CD4-positive, alpha-beta T cell treated with Interleukin-17A for 4 hours (primary cell): ENCODE results near the gene TDRD9.
"Not testable (repeated sequence)": the region's sequence is repeated elsewhere in the genome, so short reads cannot be mapped to it uniquely, and the experiment has no call there.

Experiments used
- DNase-seq: peaks from one replicate; pipeline ENCODE4 v3.0.0-alpha.2; 2020; ENCODE audit warnings: mixed read lengths

The TDRD9 gene, protein sequence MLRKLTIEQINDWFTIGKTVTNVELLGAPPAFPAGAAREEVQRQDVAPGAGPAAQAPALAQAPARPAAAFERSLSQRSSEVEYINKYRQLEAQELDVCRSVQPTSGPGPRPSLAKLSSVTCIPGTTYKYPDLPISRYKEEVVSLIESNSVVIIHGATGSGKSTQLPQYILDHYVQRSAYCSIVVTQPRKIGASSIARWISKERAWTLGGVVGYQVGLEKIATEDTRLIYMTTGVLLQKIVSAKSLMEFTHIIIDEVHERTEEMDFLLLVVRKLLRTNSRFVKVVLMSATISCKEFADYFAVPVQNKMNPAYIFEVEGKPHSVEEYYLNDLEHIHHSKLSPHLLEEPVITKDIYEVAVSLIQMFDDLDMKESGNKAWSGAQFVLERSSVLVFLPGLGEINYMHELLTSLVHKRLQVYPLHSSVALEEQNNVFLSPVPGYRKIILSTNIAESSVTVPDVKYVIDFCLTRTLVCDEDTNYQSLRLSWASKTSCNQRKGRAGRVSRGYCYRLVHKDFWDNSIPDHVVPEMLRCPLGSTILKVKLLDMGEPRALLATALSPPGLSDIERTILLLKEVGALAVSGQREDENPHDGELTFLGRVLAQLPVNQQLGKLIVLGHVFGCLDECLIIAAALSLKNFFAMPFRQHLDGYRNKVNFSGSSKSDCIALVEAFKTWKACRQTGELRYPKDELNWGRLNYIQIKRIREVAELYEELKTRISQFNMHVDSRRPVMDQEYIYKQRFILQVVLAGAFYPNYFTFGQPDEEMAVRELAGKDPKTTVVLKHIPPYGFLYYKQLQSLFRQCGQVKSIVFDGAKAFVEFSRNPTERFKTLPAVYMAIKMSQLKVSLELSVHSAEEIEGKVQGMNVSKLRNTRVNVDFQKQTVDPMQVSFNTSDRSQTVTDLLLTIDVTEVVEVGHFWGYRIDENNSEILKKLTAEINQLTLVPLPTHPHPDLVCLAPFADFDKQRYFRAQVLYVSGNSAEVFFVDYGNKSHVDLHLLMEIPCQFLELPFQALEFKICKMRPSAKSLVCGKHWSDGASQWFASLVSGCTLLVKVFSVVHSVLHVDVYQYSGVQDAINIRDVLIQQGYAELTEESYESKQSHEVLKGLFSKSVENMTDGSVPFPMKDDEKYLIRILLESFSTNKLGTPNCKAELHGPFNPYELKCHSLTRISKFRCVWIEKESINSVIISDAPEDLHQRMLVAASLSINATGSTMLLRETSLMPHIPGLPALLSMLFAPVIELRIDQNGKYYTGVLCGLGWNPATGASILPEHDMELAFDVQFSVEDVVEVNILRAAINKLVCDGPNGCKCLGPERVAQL (N-terminal part only)

DNA sequence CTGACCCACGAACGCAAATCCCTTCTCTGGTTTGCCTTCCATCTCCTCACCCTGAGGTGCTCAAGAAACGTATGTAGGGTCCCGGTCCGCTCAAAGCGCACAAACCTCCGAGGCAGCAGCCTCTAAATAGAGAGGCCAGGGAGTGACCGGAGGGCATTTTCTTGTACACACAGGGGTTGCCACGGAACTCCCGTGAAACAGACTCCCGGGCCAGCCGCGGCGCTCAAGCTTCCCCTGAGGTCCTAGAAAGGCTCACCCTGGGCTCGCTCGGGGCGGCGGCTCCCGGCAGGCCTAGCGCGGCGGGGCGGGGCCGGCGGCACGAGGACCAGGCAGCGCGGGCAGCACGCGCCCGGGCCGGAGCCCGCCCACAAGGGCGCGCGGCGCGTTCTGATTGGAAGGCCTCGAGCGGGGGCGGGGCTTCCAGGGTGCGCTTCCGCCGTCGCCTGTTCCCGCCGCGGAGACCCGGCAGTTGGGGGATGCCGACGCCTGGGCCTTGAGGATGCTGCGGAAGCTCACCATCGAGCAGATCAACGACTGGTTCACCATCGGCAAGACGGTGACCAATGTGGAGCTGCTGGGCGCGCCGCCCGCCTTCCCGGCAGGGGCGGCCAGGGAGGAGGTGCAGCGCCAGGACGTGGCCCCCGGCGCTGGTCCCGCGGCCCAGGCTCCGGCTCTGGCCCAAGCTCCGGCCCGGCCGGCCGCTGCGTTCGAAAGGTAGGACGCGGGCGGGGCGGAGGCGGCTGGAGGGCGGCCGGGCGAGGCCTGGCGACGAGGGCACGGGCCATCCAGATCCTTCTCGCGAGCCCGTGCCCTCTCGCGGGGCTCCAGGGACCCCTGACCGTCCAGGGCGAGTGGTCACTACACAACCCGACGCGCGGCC lies at the start of gene TDRD9:
TDRD9 (plus strand) TSS at position 446 of the 880 bp plus-strand sequence; CDS start at position 500, 54 bp downstream.
- peak; percentile 34 for DNase-seq

DNA sequence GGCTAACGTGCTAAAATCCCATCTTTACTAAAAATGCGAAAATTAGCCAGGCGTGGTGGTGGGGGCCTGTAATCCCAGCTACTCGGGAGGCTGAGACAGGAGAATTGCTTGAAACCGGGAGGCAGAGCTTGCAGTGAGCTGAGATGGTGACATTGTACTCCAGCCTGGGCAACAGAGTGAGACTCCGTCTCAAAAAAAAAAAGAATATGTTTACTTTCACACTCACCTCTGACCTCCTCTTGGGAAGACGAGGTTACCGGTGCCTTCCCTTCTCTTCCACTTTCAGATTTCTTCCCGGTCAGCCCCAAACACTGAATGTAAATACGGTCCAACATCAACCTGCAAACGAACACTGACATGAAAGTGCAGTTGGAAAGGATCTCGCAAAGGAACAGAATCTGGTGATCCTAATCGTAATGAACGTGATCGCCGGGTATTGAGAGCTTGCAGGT lies 49.1 kb upstream of the TDRD9 start:
- no peak for DNase-seq

DNA sequence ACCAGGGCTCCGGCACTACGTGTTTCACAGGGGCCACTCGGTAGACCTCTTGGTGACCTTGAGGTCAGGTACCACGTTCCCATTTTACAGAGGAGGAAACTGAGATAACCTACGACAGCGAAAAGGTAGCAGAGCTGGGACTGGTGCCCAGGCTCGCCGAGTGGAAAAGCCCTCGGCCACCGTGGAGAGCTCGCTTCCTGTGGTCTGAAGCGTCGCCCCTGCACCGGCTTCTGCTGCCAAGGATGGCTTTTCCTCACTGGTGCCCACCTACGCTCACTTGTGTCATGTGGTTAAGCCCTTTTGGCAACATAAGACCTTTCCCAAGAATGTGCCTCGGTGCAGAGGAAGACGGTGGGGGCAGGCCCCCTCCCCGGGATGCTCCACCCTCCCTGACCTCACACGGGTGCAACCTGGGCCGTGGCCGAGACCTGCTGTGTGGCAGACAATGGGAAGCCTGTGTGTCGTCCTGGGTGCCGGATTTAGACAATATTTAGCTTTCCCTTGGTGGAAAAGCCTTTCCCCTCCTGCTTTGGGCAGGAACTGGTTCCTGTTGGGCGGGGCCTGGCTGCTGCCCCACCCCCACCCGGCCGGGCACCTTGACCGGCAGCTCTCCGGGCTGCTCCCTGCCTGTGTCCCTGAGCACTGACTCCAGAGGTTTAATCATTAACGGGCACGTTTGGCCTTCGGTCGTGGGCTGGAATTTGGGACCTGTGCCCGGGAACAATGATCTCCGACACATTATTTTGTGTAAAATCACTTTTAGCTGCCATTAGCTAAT lies 48.5 kb upstream of the TDRD9 start:
- peak; percentile 34 for DNase-seq

DNA sequence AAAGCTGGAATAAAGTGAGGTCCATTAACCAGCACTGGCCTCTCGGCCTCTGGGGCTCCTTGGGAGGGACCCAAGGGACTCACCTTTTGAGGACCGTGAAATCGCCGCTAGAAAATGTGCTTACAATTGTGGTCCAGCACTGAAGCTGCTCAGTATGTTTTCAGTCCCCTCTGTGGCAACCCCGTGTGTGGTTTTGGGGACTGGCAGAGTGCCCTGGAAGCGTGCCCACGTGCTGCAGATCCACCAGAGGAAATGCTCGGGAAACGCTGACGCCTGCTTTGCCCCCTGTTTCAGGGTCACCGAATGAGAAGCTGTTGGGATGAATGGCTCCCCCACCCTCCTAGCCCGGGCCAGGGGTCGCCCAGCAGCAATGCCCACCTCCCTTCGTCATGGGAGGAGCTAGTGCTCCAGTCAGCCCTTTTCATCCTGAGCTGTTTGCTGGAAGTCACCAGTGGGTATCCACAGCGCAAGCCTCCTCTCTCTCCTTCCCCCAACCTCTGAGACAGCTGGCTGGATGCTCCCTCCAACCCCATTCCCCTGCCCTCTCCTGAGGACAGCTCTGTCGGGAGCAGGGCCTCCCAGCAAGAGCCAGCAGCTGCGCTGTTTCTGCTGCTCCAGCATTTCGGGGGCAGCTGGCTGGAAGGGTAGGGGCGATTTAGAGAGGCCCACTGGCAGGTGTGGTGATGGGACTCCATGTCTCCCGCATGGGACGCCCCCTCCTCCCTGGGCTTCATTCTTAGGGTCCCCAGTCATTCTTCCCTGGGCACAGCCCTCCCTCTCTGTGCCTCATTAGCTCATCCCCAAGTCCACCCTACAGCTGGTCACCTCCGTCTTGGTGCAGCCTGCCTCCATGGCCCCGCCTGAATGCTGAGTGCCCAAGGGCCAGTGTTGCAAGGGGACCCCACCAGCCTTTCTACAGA lies 47.6 kb upstream of the TDRD9 start:
- DNase-seq: peak; percentile 63

DNA sequence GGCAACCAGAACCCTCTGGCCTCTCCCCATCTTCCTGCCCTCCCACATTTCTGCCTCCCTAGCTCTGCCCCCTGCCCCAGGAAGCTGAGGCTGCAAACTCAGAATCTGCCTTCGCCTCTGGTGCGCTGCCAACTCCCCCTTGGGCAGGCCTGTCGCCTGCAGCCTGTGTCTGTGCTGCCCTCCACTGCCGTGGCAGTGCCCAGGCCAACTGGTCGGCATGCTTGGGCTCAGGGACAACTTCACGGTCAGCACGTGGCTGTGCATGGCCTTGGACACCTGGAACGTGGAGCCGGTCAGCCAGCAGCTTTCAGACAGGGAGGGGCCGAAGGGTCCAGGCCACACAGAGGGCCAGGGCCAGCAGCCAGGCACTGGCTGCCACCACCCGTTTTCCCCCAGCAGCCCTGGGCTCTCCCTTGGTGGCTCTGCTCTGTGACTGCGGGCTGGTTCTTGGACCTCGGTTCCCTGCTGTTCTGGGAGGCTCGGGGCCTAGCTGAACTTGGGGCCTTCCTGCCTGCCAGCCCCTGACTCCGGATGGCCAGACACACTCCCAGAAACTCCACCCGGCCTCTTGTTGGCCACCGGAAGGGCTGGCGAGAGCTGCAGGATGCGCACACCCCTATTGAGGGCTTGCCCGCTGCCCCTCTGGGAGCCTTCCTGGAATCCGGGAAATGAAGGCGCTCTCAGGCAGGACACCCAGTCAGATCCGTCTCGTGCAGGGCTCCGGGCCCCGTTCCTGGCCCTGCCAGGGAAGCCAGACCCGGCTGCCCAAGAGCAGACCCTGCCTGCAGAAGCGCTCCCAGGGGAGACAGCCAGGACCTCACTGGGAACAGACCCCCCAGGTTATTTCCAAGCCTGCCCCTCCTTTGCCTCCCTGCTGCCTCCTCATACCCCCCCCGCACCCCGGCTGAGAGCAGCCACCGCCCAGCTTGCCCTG lies 46.7 kb upstream of the TDRD9 start:
- DNase-seq: no peak

DNA sequence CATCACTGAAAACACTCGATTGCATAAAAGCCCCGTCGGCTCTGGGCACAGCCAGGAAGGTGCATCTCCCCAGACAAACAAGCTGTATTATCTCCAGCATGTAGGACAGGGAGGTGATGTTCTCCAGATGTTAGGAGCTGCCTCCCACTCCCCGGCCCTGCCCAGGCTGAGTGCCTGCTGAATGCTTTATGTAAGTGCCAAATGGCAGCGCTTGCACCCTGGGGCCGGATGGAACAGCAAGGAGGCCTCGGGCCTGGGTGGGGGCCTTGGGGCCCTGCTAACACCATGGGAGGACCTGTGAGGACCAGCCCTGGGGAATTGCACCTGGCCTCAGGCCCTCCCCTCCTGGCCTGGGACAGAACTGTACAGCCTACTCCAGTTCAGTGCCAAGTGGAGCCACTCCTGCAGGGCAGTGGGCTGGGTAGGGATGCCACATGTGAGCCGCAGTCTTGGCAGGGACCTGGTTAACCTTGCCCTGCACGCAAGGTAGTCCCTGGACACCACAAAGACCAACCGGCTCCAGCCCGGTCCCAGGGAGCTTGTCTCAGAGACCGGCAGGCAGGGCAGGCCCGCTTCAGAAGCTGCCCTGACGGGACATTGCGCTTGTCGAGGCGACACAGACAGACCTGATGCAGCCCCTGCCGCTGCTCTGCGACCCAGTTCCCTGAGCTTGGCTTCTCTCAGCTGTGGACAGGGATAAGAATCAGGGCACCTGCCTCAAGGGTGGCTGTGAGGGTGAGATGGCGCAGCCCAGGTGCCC lies 45.6 kb upstream of the TDRD9 start:
- DNase-seq: no peak

DNA sequence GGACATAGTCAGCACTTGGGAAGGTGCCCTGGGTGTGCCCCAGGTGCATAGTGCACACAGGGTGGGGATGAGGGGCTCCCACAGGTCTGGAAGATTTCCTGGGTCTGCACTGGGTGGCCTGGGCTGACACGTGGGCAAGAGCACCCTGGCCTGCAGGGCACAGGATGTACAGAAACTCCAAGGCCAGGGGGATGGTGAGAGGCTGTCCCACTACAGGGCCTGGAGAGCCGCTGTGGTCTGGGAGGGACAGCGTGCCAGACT lies 45.1 kb upstream of the TDRD9 start:
- no peak for DNase-seq

DNA sequence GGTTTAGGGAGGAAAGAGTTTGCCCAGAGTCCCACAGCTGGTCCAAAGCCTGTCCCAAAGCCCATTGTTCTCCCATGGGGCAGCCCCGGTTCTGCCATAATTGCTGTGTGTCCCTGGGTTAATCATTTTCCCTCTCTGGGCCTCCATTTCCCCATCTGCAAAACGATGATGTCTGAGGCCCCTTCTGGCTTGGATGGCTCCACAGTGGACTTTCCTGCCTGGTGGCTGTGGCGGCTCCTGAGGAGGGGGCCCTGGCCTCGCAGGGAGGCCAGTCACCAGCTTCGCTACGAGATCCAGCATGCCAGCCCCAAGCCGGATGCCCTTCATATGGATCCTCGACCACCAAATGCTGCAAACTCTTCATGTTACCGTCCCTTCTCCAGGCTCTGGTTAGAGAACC lies 43.4 kb upstream of the TDRD9 start:
- DNase-seq: no peak

DNA sequence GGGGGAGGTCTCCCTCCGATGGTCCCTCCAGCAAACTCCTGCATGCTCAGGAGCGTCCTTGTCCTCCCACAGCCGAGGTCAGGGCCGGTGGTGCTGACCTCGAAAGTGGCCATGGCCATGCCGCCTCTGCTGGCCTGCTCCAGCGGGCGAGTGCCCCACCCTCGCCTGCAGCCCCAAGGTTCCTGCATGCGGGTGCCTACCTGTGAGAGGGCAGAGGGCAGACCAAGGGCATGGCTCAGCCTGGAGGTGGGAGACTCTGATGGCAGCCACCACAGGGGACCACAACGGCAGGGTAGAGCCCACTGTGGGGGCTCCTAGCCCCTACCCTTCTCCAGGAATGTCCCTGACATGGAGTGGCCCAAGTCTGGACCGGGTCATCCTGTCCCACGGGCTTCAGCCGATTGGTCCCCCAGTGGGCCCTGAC lies 42.7 kb upstream of the TDRD9 start:
- DNase-seq: no peak

DNA sequence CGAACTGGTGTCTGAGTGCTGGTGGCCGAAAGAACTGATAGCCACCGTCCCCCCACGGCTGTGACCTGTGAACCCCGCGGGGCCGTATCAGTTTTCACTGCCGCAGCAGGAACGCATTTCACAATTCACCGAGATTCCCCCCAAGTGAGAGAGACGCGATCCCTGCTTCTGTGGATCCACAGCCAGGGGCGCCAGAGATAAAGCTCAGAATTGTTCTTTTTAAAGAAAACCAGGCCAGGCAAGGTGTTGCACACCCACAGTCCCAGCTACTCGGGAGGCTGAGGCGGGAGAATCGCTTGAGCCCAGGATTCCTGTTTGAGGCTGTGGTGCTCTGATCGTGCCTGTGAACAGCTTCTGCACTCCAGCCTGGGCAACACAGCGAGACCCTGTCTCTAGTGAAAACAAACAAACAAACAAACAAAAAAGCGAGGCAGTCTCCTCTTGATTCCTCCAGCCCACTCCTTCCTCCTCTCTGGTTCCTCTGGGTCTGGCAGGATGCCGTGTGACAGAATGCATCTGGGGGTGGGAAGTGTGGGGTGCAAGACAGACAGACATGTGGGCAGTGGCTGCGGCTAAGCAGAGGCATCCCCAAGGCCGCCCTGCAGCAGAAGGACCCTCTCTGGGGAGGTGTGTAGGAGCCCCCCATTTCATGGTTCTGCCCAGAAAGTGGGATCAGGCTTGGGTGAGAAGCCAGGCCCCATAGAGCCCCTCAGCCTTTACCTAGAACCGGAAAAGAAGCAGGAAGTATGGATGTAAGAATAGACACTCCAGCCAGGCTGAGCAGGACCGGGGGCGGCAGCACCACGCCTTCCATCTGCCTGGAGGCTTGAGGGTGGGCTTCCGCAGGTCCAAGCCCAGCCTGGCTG lies 41.7 kb upstream of the TDRD9 start:
- DNase-seq: no peak

DNA sequence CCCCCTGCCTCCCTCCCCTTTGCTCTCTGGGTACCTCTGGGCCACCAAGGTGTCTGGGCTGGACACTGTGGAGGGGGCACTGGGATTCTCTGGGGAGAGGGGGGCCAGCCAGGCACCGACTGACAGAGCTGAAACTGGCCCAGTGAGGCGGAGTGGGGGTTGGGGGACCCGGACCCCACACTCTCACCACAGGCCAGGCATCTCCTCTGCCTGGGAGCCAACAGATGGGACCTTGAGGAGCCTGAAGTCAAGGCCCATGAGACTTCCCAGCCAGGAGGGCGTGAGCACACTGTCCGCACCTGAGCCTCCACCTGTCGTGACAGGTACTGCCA lies 41.1 kb upstream of the TDRD9 start:
- DNase-seq: no peak

DNA sequence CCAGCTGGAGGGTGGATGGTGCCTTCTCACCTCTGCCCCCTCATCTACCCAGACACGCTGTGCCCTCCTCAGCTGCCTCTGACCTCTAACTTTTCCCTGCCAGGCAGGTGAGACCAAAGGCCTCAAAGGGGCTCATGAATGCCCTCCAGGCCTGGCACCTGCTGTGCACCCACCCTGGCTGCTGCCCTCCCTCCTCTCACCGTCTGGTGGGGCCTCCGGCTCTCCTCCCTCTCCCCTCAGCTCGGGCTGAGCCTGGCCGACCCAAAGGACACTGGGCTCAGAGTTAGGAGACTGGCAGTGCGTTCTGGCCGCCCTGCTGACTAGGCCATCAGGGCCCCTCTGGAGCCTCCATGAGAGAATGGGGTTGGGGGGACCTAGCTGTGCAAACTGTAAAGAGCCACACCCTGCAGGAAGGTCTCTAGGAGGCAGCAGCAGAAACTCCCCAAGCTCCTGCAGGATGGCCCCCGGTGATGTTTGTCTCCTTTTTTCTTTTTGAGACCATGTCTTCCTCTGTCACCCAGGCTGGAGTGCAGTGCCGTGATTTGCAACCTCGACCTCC lies 40.6 kb upstream of the TDRD9 start:
- no peak for DNase-seq

DNA sequence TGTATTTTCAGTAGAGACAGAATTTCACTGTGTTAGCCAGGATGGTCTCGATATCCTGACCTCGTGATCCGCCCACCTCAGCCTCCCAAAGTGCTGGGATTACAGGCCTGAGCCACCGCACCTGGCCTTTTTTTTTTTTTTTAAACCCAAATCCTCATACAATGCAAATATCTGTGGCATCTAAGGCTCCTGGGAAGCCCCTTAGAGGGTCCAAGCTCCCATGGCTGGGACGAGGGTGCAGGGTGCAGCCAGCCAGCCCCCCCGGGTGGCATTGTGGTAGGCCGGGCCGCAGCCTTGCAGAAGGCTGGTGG lies 39.3 kb upstream of the TDRD9 start:
- DNase-seq: not testable (repeated sequence)

DNA sequence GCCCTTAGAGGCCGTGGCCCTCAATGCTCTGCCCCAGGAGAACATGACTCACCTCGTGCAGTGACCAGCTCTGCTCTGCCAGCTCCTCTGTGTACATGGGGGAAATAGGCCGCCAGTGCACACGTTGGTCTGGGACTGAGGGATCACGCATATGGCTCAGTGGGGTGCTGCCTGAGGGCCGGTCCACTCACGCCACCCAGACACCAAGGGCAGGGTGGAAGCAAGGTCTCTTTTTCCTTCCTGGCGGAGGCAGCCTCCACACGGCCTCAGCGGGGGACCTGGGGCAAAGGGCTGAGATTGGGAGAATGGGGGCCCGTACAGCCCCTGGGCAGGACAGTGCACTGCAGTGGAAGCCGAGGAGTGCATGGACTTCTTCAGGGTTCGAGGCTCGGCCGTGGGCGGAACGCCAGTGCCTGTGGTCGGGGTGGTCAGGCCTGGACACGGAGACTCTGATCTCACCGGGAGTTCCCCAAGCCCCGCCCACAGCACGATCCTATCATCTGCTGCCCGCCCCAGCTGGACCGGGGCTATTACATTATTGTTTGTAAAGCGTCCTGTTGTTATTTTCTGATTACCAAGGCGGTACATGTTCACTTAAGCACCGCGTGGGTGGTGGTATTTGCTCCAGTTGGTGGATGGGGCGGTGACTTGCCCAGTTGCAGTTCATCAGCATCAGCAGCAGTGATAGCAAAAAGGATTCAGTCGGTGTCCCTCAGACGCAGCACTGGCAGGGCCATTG lies 38.8 kb upstream of the TDRD9 start:
- DNase-seq: no peak

DNA sequence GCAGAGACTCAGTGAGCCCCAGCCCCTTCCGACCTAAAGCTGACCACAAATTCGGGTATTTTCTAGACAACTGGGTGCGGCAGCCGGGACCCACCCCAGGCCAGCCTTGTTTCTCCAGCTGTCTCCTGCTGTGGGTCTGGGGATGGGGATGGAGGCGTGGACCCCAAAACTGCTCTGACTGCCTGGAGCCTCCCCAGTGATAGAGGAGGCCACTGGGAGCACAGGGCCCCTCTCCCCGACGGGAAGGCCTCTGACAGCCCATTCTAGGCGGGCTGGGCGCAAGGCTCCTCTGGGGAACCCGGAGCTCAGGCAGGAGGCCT lies 38.2 kb upstream of the TDRD9 start:
- DNase-seq: no peak

DNA sequence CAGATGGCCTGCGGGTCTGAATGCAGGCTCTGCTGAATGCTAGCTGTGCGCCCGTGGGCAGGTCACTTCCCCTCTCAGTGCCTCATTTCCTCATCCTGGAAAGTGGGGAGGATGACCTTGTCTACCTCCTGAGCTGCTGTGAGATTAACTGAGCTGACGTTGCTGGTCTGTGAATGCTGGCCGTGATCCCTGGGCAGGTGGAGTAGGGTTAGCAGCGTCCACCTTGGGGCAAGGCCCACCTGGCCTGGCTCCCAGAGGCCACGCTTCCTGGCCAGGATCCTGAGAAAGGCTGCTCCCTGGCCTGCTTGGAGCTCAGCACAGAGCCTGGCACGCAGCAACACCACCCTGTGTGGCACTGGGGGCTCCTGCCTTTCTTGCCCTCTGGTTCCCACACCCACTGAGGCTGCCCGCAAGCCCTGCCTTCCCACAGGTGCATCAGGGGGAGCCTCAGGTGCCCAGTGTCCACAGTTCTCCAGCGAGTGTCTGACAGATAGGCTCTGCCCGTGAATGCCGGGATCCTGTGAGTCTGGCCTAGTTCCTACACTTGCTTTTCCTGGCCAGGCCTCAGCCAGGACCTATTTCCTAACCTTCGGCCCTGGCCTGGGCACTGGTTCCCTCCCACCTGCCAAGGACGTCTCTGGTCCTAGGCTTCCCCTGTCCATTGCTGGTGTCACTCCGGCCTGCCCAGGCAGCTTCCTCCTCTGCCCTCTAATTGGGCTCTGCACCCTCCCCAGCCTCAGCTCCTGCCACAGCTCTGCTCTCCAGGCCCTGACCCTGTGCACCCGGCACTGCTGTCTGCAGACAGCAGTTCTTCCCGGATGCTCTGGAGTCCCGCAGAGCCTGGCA lies 37.2 kb upstream of the TDRD9 start:
- DNase-seq: no peak
